Body of pancreas (tissue), 4 donors: ENCODE data around the gene MRPS24. TPM values are rescaled to one million over a fixed set of nuclear protein-coding genes. Genes with fewer than 3 reads are reported as not detected.

Experiments used
- ATAC-seq: fragments of 150-250 bp; one replicate; pipeline ENCODE4 v1.9.1; 2016
- DNase-seq, 4 donors: peaks; one replicate each; pipeline ENCODE4 v3.0.0-alpha.2; 2019
- H3K27ac ChIP-seq, 4 donors: fragments of 200-600 bp; sonication (generic); 1 replicate in 3 of 4; 2 replicates in 1 of 4; pipeline versions ENCODE4 v1.5.1 to v1.6.1; 2016 to 2019; ENCODE audit warnings: mild to moderate bottlenecking in 1 of 4, mixed read lengths in 1 of 4, moderate library complexity in 1 of 4
- H3K27me3 ChIP-seq, 2 donors: fragments of 200-600 bp; sonication (generic); one replicate each; pipeline ENCODE4 v1.6.0; 2016; ENCODE audit warnings: mild to moderate bottlenecking in 1 of 2
- H3K36me3 ChIP-seq, 2 donors: fragments of 200-600 bp; sonication (generic); replicated peaks in 1 of 2; 2 replicates each; pipeline ENCODE4 v1.5.1; 2016; ENCODE audit warnings: low read depth in 2 of 2; ENCODE audit not compliant: insufficient read depth in 1 of 2
- H3K4me1 ChIP-seq: fragments of 200-600 bp; sonication (generic); one replicate; pipeline ENCODE4 v1.6.0; 2016
- H3K4me3 ChIP-seq, 2 donors: fragments of 200-600 bp; sonication (generic); 1 replicate in 1 of 2; 2 replicates in 1 of 2; pipeline ENCODE4 v1.5.1; 2016 to 2019
- H3K9me3 ChIP-seq, 3 donors: fragments of 200-600 bp; sonication (generic); 1 replicate in 2 of 3; 2 replicates in 1 of 3; pipeline ENCODE4 v1.5.1; 2016
- CTCF ChIP-seq, 7 experiments: fragments of 450-650 bp in 4 of 7; fragments of 200-600 bp in 3 of 7; sonication (generic) in 3 of 7; IDR thresholded peaks; one replicate each; pipeline ENCODE4 v1.5.1; 2016 to 2019; ENCODE audit warnings: antibody characterized with exemption in 7 of 7
- POLR2A ChIP-seq, 3 donors: fragments of 450-650 bp; IDR thresholded peaks; one replicate each; pipeline ENCODE4 v1.6.1; 2016; ENCODE audit warnings: antibody characterized with exemption in 3 of 3, mild to moderate bottlenecking in 2 of 3
- WGBS, 2 donors: methylation state at CpG; one replicate each; pipeline ENCODE4 v1.1.5; 2017; 5-methylcytosine and 5-hydroxymethylcytosine counted together
- intact Hi-C: fragments of 100-400 bp; cut with DNase I; formaldehyde crosslinking; loops from one replicate; pipeline ENCODE4 v1.15.1; 2023
- total RNA-seq, 2 donors: library from RNA; depleted of rRNA; stranded (reverse); fragments of >200 nt; gene quantifications; one replicate each; pipeline ENCODE4 v1.1.0, GENCODE V29; 2016

Gene MRPS24
- total RNA-seq, 2 donors from 2014 or later = 81.7 to 99.9 TPM

GRCh38 chr7:43855176-43855575 is 14.1 kb downstream of the MRPS24 start:
- Histone ChIP-seq H3K36me3 (no peaks in the 10 kb centered on the region), H3K4me3 (no peak overlapping the region), H3K9me3 (no peaks in the 10 kb centered on the region), H3K27me3 (no peaks in the 10 kb centered on the region), H3K4me1 (no peaks in the 10 kb centered on the region), H3K27ac (no peak overlapping the region)
- TF ChIP-seq CTCF (IDR thresholded peaks at IDR 0.05) (no peak), POLR2A (IDR thresholded peaks at IDR 0.05) (no peak)
- intact Hi-C loops = no loop called here
- DNase-seq (no peak), ATAC-seq (no peak)

- H3K36me3 ChIP-seq = no peaks in the 10 kb centered on the region
- H3K4me3 ChIP-seq = no peak overlapping the region
- no peak for DNase-seq
- no peak for ATAC-seq
- no peaks in the 10 kb centered on the region for H3K9me3 ChIP-seq
- H3K27me3 ChIP-seq = no peaks in the 10 kb centered on the region
- no peaks in the 10 kb centered on the region for H3K4me1 ChIP-seq
- intact Hi-C loops = no loop called here
- H3K27ac ChIP-seq = no peak overlapping the region
- 78 to 84% methylated on average over 2 of the region's 2 CpGs for WGBS, 2 donors
- TF ChIP-seq POLR2A (IDR thresholded peaks at IDR 0.05) (no peak), CTCF (IDR thresholded peaks at IDR 0.05) (no peak)
Measured at GRCh38 chr7:43851805-43852204, 17.5 kb downstream of the MRPS24 start.

GRCh38 chr7:43850348-43851116 is 18.8 kb downstream of the MRPS24 start:
- H3K27me3 ChIP-seq = no peaks in the 10 kb centered on the region
- no peak overlapping the region for H3K27ac ChIP-seq
- intact Hi-C loops = no loop called here
- no peaks in the 10 kb centered on the region for H3K4me1 ChIP-seq
- ATAC-seq (no peak), DNase-seq (no peak)
- H3K4me3 ChIP-seq = no peak overlapping the region
- no peaks in the 10 kb centered on the region for H3K9me3 ChIP-seq
- no peaks in the 10 kb centered on the region for H3K36me3 ChIP-seq
- no peak for TF ChIP-seq POLR2A (IDR thresholded peaks at IDR 0.05)
- TF ChIP-seq CTCF (IDR thresholded peaks at IDR 0.05) = no peak
- WGBS, 2 donors = 87 to 93% methylated on average over 5 of the region's 5 CpGs

- WGBS, 2 donors = 44% methylated on average over 2 of the region's 2 CpGs
- DNase-seq (no peak), ATAC-seq (no peak)
- intact Hi-C loops = loop anchor here (10.0 kb wide), 1 partner anchor 274 kb away; no protein-coding TSS in a partner anchor
- Histone ChIP-seq H3K4me3 (no peak overlapping the region), H3K36me3 (no peaks in the 10 kb centered on the region), H3K27ac (no peak overlapping the region), H3K9me3 (no peaks in the 10 kb centered on the region), H3K4me1 (no peaks in the 10 kb centered on the region), H3K27me3 (no peaks in the 10 kb centered on the region)
- TF ChIP-seq CTCF (IDR thresholded peaks at IDR 0.05) (no peak), POLR2A (IDR thresholded peaks at IDR 0.05) (no peak)
Measured at GRCh38 chr7:43849047-43849446, 20.3 kb downstream of the MRPS24 start.

- H3K27me3 ChIP-seq = no peaks in the 10 kb centered on the region
- ATAC-seq (no peak), DNase-seq (no peak)
- H3K36me3 ChIP-seq = no peaks in the 10 kb centered on the region
- H3K9me3 ChIP-seq = no peaks in the 10 kb centered on the region
- 45 to 53% methylated on average over 3 to 4 of the region's 4 CpGs for WGBS, 2 donors
- TF ChIP-seq CTCF (IDR thresholded peaks at IDR 0.05) (no peak), POLR2A (IDR thresholded peaks at IDR 0.05) (no peak)
- intact Hi-C loops = loop anchor here (10.0 kb wide), 1 partner anchor 273 kb away; no protein-coding TSS in a partner anchor
- no peaks in the 10 kb centered on the region for H3K4me1 ChIP-seq
- no peak overlapping the region for H3K27ac ChIP-seq
- H3K4me3 ChIP-seq = no peak overlapping the region
Measured at GRCh38 chr7:43847496-43847895, 21.8 kb downstream of the MRPS24 start.
